Transverse colon (tissue), 4 donors: ENCODE measurements around the gene OR10G2.

Experiments used
- CTCF ChIP-seq, 5 experiments: fragments of 200-600 bp in 3 of 5; fragments of 450-650 bp in 2 of 5; sonication (generic) in 3 of 5; IDR thresholded peaks; 1 replicate in 2 of 5; 2 replicates in 3 of 5; pipeline ENCODE4 v1.5.1; 2016 to 2017; ENCODE audit warnings: antibody characterized with exemption in 5 of 5, inconsistent platforms in 3 of 5, mild to moderate bottlenecking in 2 of 5, moderate library complexity in 1 of 5
- POLR2A ChIP-seq: fragments of 450-650 bp; IDR thresholded peaks from one replicate; pipeline ENCODE4 v1.6.1; 2016; ENCODE audit warnings: antibody characterized with exemption, mild to moderate bottlenecking, moderate library complexity
- POLR2AphosphoS5 ChIP-seq, 3 donors: sonication (generic); formaldehyde crosslinking; IDR thresholded peaks; one replicate each; pipeline ENCODE4 v1.6.1; 2016; ENCODE audit warnings: antibody characterized with exemption in 3 of 3

- TF ChIP-seq CTCF (IDR thresholded peaks at IDR 0.05), result no peak
- no peak for TF ChIP-seq POLR2AphosphoS5 (IDR thresholded peaks at IDR 0.05)
- no peak for TF ChIP-seq POLR2A
Measured at GRCh38 chr14:21653331-21653885, 18.7 kb upstream of the OR10G2 start, which contains the start of gene OR4E2.
